ENCODE measurements around the gene ACTN4.

The ACTN4 gene

GRCh38 chr19:38682195-38682867, 34.9 kb downstream of the ACTN4 start:
- CTCF ChIA-PET = interaction anchor here (0.7 to 2.1 kb wide), 4 partner anchors 11 to 277 kb away, joined by 3 to 7 read pairs (median 4); no protein-coding TSS in a partner anchor
- POLR2A ChIA-PET = interaction anchor here (0.7 to 1.4 kb wide), 2 partner anchors 12 to 23 kb away, joined by 3 to 9 read pairs; no protein-coding TSS in a partner anchor
- TF ChIP-seq CTCF (IDR thresholded peaks at IDR 0.05; ENCODE audit: insufficient read depth, low read length, missing control alignments) = no peak
- no peak overlapping the region for H3K4me3 ChIP-seq (ENCODE audit: low read depth, low read length)
- no peak for DNase-seq (ENCODE audit: low read depth, low spot score)

- no peak overlapping the region for H3K4me3 ChIP-seq (ENCODE audit: low read depth, low read length)
- DNase-seq (ENCODE audit: low read depth, low spot score) = no peak
- ChIA-PET POLR2A (interaction anchor here (0.7 to 1.6 kb wide), 7 partner anchors 11 to 35 kb away, joined by 3 to 9 read pairs (median 5); partner anchors contain the start of gene ACTN4), CTCF (interaction anchor here (0.9 to 2.1 kb wide), 3 partner anchors 12 to 28 kb away, joined by 3 to 7 read pairs (median 4); no protein-coding TSS in a partner anchor)
- TF ChIP-seq CTCF (IDR thresholded peaks at IDR 0.05; ENCODE audit: insufficient read depth, low read length, missing control alignments) = no peak
Observed at GRCh38 chr19:38682872-38683392, 35.5 kb downstream of the ACTN4 start.

- CTCF ChIA-PET = interaction anchor here (1.0 to 2.1 kb wide), 2 partner anchors 13 to 16 kb away, joined by 3 to 7 read pairs; no protein-coding TSS in a partner anchor
- no peak for TF ChIP-seq CTCF (IDR thresholded peaks at IDR 0.05; ENCODE audit: insufficient read depth, low read length, missing control alignments)
- no peak for DNase-seq (ENCODE audit: low read depth, low spot score)
- no peak overlapping the region for H3K4me3 ChIP-seq (ENCODE audit: low read depth, low read length)
- POLR2A ChIA-PET = interaction anchor here (0.6 to 1.6 kb wide), 9 partner anchors 8 to 151 kb away, joined by 3 to 9 read pairs (median 4); partner anchors contain the start of gene ACTN4
Observed at GRCh38 chr19:38683393-38684077, 36.1 kb downstream of the ACTN4 start.

GRCh38 chr19:38684078-38684861, 36.8 kb downstream of the ACTN4 start:
- DNase-seq (ENCODE audit: low read depth, low spot score) = no peak
- POLR2A ChIA-PET = interaction anchor here (0.6 to 1.6 kb wide), 8 partner anchors 8 to 151 kb away, joined by 3 to 9 read pairs (median 4); partner anchors contain the start of gene ACTN4
- no peak overlapping the region; the same call in 1 of the 2 replicates for H3K4me3 ChIP-seq (ENCODE audit: low read depth, low read length)
- CTCF ChIA-PET = interaction anchor here (1.0 to 2.1 kb wide), 2 partner anchors 13 to 17 kb away, joined by 3 to 7 read pairs; no protein-coding TSS in a partner anchor
- no peak for TF ChIP-seq CTCF (IDR thresholded peaks at IDR 0.05; ENCODE audit: insufficient read depth, low read length, missing control alignments)

DNA sequence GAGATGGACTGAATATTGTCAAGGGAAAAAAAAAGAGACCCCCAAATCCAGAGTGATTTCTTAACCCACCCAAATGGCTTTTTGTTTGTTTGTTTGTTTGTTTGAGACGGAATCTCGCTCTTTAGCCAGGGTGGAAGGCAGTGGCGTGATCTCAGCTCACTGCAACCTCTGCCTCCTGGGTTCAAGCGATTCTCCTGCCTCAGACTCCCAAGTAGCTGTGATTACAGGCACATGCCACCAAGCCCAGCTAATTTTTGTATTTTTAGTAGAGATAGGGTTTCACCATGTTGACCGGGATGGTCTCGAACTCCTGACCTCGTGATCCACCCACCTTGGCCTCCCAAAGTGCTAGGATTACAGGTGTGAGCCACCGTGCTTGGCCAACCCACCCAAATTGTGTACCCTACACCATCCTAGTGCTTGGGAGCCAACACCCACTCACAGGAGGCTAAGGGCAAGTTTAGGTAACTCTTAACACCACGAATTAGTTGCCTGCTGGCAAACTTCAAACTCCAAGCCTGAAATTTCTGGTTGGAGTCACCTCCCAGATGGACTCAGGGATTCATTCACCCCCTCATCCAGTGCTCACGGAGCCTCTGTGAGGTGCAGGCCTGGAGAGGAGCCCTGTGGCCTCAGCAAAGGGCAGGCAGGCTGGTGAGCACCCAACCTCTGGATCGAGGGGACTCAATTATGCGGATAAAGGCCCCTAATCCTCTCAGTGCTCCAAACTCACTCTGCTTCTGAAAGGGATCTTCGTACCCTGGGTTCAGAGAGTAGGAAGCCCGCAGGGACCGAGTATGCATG, 37.6 kb downstream of the ACTN4 start:
- DNase-seq (ENCODE audit: low read depth, low spot score) = no peak
- H3K4me3 ChIP-seq (ENCODE audit: low read depth, low read length) = no peak overlapping the region
- ChIA-PET POLR2A (no interaction called here), CTCF (interaction anchor here (1.2 to 1.4 kb wide), 2 partner anchors 10 to 32 kb away, joined by 3 to 4 read pairs; no protein-coding TSS in a partner anchor)
- TF ChIP-seq CTCF (IDR thresholded peaks at IDR 0.05; ENCODE audit: insufficient read depth, low read length, missing control alignments) = no peak

Data from AG04449 (cell line).